Kidney glomerular epithelial cell (primary cell): ENCODE measurements around the gene PITX1.
"Not testable (repeated sequence)": the region's sequence is repeated elsewhere in the genome, so short reads cannot be mapped to it uniquely, and the experiment has no call there.

ENCODE experiments used
- DNase-seq: peaks from one replicate; lab custom pipeline; 2025; lab: John Stamatoyannopoulos, UW

PITX1 gene

DNA sequence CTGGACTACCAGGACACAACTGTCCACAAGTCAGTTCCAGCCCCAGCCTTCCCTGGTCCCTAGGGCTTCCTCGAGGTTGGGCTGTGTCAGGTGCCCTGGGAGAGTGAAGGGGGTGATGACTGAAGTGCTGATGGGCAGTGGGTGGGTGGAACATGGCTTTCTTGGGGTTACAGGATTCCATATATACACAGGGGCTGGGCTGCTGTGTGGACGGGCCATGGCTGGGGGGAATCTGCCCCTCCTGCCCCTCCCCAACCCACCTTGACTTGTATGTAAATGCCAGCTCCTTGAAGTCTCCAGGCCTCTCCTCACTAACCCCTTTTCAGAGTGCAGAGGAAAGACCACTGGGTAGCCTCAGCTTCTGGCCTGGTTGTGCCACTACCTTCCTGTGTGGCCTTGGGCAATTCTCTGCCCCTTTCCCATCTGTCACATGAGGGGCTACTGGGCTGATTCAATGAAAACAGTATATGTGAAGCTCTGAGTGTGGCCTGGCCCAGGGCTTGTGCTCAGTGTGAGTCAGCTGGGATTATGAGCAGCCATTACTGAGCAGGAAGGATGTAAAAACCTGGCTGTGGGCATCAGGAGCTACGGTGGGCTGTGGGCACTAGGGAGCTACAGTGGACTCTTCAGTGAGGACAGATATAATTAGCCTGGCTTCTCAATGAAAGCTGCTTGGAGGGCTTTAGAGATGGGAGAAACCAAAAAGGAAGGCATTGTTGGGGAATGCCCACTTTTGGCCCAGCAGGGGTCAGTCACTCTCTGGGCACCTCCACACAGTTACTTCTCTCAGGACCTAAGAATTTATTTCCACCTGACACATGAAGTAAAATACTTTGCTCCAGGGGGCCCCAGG lies 23.3 kb downstream of the PITX1 start:
- no peak for DNase-seq

DNA sequence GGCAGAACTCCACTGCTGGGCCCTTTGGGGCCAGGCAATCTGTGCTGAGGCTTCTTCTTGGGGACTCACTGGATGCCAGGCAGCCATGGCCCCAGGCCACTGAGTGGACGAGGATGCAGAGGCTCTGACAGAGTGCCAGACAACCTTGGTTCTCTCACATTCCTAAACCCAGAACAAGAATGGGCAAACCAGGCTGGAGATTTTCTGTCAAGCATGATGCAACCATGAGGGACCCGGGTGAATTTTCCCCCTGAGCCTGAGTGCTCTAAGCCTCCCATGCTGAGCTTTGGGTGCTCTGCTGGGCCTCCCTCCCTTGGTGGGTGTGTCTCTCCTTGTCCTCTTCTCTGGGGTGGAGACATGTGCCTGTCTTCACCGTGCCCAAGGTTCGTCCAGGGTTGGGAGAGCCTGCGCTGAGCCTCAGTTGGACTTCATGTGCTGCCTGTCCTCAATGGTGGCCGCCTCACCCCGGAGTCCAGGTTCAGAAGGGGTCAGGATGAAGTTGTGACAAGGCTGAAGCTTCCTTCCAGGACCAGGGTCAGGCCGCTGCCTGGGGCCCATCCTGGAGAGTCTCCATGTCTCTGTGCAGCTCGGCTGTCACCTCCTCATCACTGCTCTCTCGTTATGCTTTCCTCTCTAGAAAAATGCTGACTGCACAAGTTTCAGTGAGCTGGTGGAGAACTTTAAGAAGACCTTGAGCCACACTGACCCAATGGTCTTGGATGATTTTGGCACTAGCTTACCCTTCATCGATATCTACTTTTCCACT lies 24.1 kb downstream of the PITX1 start:
- no peak for DNase-seq

DNA sequence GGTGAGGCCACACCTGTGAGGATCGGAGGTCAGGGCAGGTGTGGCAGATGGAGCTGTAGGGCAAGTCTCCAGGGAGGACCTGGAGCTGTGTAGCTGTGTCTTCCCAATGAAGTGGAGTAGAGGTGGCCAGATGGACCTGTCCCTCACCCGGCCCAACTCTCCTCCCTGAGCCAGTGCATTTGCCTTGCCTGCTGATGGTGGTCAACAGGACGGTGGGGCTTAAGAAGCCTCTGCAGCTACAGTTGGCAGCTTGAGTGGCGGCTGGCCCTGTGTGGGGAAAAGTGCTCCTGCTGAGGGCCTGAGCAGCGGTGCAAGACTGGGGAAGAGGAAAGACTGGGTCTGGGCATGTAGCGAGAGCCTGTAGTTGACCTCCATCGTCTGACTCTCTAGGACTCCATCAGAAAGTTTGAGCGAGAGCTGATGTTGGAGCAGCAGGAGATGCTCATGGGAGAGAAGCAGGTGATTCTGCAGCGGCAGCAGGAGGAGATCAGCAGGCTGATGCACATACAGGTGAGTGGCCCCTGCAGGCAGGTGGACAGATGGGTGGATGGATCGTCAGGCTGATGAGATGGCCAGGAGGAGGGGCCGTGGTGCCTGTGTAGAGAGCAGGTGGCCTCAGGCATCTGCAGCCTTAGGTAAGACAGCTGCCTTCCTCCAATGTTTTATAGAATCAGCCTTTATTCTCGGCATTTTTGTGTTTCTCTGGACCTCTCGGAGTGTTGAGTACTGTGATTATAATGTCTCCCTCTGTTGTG lies 24.9 kb downstream of the PITX1 start:
- no peak for DNase-seq

DNA sequence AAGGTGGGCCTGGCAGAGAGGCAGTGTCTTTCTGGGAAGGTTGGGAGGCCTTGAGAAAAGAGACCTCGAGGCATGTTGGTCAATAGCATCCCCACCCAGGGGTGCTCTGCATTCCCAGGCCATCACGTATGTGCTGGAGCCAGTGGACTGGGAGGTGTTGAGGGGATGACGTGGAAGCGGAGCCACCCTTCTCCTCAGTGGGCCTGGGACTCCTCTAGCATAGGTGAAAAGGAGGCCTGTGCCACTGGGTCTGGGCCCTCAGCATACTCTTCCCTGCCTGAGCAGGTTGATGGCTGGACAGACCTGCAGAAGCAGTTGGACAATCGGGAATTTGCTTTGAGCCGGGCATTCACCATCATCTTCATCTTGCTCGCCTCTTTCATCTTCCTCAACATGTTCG lies 25.5 kb downstream of the PITX1 start:
- DNase-seq, result no peak

DNA sequence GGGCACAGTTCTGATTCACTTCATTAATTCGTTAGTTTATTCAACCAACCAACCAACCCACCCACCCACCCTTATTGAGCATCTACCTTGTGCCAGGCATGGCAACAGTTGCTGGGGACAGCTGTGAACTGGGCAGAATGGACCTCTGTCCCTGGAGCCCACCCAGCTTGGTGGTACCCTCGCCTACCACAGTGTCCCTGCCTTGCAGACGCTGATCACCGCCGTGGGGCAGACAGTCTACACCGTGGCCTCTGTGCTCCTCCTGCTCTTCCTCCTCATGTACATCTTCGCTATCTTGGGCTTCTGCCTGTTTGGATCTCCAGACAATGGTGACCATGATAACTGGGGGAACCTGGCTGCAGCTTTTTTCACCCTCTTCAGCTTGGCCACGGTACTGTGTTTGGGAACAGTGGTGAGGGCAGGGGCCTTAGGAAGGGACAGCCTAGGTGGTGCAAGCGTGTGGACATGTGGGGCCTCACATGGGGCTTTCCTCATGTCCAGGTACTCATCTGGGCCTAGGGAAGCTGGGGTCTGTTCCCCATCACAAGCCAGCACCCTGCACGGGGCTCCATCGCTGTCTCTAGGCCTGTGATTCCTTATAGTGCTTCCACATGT lies 26.2 kb downstream of the PITX1 start:
- DNase-seq, result no peak

DNA sequence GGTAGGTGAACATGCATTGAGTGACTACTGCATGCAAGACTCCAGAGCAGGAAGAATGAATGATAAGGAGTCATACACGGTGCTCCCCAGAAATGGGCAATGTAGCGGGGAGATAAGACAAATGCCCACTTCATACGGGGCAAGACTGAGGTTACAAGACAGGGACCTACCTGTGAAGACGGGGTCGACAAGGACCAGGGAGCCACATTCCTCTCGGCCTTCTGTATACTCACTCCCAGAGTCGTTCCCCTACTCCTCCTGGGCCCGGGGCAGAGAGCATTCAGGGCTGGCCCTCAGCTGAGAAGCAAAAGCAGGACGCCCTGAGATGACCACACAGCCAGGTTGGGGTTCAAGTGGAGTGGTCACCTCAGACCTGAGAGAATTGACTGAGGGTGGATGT lies 26.7 kb downstream of the PITX1 start:
- DNase-seq, result no peak

DNA sequence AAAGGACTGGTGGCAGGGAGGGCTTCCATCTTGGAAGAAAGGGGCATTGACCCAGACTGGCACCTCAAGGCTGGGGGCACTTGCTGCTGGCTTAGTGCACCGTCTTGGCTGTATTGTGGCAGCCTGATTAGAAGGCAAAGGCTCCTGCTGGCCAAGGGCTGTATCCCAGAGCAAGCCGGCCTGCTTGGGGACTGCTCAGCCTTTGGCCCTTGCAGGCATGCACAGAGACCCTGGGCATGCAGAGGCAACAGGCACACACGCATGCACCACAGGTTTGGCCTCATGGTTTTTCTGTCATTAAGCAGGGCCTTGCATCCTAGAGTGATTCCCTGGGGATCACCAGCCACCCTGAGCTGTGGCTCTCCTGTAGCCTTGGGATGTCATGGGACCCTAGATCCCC lies 29.0 kb downstream of the PITX1 start:
- DNase-seq, result no peak

DNA sequence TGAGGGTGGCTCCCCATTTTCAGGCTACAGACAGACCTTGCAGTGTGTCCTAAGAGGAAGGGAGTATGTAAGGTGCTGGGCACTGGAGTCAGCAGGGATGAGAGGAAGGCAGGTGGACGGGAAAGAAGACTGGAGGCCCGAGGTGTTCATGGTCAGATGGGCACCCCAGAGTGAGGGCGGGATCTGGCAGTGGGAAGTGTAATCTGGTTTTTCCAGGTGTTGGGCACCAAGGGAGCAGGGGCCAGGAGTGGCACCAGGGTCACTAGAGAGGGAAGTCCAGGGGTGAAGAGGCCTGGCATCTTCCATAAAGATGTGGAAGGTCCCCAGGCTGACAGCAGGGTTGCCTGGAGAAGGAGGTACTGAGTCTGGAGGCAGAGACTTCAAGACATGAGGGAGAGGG lies 29.7 kb downstream of the PITX1 start:
- no peak for DNase-seq

DNA sequence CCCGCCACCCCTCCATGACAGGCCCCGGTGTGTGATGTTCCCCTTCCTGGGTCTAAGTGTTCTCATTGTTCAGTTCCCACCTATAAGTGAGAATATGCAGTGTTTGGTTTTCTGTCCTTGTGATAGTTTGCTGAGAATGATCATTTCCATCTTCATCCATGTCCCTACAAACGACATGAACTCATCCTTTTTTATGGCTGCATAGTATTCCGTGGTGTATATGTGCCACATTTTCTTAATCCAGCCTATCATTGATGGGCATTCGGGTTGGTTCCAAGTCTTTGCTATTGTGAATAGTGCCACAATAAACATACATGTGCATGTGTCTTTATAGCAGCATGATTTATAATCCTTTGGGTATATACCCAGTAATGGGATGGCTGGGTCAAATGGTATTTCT lies 36.0 kb downstream of the PITX1 start:
- not testable (repeated sequence) for DNase-seq

DNA sequence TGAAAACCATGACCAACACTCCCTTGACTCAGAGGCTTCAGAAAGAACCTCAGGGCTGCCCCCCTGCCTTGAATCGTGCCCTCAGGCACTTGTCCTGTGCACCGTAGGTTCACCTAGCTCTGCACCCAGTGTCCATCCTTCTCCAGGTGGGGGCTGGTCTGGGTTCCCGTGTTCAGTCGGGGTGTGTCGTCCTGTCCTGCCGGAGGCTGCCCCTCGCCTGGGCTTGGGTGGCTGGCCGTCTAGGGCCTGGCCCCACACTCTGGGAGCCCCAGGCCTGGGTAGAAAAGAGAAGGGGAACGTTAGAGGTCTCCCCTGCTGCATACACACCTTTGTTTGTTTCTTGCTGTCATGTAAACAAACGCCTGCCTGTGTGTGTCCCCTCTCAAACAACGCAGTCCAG lies 37.0 kb downstream of the PITX1 start:
- DNase-seq, result no peak

DNA sequence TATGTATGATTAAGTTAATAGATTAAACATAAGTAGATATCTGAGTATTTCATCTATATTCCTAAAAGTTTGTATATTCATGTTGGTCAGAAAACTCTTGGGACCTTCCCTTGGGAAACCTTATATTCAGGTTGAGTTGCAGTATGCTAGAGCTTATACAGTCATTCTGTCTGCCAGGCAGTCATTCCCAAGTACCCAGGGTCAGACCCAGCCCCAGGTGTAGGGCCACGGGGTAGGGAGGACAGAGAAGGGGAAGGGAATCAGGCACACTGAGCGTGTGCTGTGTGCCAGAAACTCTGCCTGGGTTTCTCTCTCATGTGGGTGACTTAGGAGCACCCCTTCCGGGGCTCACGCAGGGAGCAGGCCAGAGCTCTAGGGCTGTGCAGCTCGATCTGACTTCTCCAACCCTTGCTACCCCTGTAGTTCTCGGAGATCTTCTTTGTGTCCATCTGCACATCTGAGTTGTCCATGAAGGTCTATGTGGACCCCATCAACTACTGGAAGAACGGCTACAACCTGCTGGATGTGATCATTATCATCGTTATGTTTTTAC lies 38.1 kb downstream of the PITX1 start:
- DNase-seq, result no peak

DNA sequence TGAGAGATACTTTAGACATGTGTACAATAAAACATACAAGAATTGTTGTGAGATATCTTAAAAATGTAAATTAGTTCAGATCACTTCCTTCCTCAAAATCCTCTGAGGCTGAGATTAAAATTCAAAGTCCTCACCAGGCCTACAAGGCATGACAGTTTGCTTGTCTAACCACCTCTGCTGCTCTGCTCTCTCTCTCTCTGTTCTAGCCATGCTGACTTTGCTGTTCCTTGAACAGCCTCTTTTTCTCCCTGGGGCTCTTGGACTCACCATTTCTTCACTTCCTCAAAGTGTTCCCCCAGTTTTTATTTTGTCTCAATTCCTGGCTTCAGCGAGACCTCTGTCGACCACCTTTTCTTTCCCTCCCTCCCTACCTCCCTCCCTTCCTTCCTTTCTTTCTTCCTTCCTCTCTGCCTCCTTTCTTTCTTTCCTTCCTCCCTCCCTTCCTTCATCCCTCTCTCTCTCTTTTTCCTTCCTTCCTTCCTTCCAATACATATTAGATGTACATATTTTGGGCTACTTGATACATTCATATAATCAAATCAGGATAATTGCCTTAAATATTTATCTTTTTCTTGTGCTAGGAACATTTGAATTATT lies 39.4 kb downstream of the PITX1 start:
- no peak for DNase-seq

DNA sequence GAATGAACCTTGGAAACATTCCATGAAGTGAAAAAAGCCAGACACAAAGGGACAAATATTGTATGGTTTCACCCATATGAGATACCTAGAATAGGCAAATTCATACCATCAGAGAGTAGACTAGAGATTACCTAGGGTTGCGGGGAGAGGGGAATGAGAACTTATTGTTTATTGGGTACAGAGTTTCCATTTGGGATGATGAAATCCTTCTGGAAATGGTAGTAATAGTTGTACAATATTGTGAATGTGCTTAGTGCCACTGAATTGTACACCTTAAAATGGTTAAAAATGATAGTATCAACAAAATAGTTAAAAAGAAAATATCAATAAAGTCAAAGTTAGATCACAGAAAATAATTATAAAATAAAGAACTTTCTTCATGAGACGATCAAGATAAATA lies 40.9 kb downstream of the PITX1 start:
- no peak for DNase-seq

DNA sequence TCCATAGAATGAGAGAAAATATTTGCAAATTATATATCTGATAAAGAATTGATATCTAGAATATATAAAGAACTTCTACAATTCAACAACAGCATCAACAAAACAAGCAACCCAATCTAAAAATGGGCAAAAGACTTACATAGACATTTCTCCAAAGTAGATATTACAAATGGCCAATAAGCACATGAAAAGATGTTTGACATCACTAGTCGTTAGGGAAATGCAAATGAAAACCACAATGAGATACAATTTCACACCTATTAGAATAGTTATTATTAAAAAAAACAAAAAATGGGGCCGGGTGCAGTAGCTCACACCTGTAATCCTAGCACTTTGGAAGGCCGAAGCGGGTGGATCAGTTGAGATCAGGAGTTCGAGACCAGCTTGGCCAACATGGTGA lies 41.9 kb downstream of the PITX1 start:
- DNase-seq, result no peak

DNA sequence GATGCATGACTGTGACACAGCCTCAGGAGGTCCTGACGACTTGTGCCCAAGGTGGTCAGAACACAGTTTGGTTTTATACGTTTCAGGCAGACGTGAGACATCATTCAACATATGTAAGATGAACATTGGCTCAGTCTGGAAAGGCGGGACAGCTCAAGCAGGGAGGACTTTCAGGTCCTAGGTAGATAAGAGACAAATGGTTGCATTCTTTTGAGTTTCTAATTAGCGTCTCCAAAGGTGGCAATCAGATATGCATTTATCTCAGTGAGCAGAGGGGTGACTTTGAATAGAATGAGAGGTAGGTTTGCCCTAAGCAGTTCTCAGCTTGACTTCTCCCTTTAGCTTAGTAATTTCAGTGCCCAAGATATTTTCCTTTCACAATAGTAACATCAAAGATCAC lies 43.8 kb downstream of the PITX1 start:
- not testable (repeated sequence) for DNase-seq

DNA sequence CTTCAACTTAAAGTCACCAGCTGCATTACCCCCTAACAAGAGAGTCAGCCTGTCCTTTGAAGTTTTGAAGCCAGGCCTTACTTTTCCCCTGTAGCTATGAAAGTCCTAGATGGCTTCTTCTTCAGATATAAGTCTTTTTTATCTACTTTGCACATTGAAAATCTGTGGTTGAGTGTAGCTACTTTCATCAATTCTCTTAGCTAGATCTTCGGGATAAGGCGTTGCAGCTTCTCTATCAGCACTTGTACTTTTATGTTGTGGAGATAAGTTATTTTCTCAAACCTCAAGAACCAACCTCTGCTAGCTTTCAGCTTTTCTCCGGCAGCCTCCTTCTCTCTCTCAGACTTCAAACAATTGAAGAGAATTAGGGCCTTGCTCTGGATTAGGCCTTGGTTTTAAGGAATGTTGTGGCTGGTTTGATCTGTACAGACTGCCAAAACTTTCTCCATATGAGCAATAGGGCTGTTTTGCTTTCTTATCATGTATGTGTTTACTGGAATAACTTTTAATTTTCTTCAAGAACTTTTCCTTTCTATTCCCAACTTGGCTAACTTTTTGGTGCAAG lies 44.7 kb downstream of the PITX1 start:
- DNase-seq, result no peak

DNA sequence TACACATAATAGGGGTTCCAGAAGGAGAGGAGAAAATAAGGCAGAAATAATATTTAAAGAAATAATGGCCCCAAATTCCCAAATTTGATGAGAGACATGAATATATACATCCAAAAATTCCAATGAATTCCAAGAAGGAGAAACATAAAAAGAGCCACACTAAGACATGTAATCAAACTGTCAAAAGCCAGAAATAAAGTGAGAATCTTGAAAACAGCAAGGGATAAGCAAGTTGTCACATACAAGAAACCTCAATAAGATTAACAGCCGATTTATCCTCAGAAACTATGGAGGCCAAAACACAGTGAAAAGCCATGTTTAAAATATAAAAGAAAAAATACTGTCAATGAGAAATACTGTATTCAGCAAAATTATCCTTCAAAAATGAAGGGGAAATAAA lies 51.8 kb downstream of the PITX1 start:
- DNase-seq, result no peak

DNA sequence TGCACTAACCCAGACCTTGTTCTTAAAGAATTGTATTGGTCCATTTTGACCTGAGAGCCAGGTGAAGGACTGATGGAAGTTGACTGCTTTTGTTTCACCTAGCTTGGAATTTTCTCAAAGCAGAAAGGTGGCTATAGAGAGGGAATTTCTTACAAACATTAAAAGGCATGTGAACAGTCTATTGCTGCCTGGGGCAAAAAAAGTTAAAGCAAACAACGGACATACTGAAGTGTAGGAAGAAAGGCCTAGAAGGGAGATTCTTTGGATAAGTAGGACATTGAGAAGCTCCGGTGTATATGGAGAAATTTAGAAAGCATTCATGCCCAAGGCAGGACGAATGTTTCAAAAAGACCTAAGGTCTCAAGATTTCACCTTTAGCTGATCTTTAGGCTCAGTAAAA lies 54.6 kb downstream of the PITX1 start:
- no peak for DNase-seq
